Measurements from ENCODE around the gene RCN1. TPM values are rescaled to one million over a fixed set of nuclear protein-coding genes. Genes with fewer than 3 reads are reported as not detected.
"Not testable (repeated sequence)": the region's sequence is repeated elsewhere in the genome, so short reads cannot be mapped to it uniquely, and the experiment has no call there.

Gene RCN1
- total RNA-seq, 1 donor from 2014 or later = 27.6 TPM

DNA sequence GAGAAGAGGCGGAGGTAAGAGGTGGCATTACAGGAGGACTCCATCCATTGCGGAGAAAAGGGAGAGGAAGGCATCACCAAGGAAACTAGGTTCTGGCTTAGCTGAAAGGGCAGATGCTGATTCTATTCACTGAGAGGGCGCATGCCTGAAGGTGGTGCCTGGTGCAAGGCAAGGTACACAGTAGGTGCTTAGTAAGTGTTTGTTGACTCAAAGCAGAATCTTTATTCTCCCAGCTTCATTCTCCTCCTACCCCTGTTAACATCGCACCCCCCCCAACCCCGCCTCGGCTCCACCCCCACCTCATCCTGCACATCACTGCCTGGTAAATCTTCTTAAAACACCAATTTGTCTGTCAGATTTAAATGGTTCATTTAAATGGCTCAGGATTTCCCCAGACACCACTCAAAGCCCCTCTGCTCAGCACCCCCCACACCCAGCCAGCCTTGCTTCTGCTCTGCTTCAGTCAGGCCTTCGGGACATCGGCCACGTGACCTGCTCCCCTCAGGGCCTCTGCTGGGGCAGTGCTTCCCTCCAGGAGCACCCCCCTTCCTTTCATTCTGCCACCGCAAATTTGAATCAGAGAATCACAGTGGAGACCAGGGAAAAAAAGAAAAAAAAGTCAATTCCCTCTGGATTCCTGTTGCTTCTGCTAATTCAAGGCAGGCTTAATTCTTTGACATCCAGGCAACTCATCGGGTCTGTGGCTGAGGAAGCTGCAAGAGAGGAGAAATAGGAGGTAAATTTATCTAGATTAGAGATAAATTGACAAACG, 17.8 kb upstream of the RCN1 start:
- DNase-seq (no peak), ATAC-seq (no peak)
- intact Hi-C loops (cut with micrococcal nuclease) = no loop called here

DNA sequence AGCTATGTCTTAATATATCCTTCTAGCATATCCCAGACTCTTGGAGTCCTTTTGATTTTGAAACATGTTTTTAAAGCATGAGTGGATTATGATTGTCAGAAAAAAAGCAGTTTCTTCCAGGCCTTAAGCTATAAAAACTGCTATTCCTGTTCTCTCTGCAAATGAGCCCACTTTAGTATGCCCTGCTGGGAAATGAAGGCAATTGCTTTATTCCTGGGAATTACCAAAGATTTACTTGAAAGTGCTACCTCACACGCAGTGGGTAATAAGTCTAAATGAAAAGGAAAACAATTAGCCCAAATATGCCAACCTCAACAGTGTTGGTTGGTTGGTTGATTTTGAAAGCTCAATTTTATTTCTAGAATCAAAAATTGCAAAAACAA, 17.2 kb upstream of the RCN1 start:
- no peak for DNase-seq
- ATAC-seq = no peak
- intact Hi-C loops (cut with micrococcal nuclease) = no loop called here

DNA sequence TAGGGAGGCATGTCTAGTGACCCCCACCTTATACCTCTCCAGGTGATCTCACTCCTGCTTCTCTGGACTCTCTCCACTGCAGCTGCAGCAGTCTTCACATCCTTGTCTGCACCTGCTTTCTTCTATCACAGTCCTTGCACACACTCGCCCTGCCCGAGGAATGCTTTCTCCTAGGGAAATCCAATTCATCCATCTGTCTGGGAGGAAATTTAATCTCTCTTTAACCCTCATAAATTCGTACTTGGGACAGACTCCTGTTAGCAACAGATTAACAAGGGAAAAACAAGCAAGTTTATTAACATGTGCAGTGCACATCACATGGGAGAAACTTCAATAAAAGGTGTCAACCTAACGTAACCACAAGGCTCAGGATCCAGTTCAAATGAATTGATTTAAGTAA, 11.3 kb upstream of the RCN1 start:
- intact Hi-C loops (cut with micrococcal nuclease) = no loop called here
- ATAC-seq (no peak), DNase-seq (no peak)

DNA sequence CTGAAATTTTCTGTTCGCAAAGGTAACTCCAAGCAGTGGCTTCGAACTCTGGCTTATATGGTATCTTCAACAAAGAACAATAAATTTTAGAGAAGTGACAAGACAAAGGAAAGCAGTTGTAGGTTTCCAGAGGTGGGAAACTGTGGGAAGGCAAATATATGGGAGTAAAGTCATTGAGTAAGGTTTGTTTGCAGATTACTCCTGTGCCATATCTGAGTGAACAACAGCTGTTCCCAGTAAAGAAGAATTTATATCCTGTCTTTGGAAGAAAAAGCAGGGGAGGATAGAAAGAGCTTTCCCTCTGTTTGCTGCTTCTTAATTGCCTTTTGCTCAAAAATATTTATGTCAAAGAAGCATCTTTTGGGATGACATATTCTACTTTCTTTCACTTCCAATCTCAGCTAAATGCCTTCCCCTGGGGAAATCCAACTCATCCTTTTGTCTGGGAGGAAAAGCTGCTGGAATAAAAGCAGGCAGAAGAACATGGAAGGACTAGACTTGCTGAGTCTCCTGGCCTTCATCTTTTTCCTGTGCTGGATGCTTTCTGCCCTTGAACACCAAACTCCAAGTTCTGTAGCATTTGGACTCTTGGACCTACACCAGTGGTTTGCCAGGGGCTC, 10.4 kb upstream of the RCN1 start:
- ATAC-seq = no peak
- intact Hi-C loops (cut with micrococcal nuclease) = no loop called here
- no peak for DNase-seq

DNA sequence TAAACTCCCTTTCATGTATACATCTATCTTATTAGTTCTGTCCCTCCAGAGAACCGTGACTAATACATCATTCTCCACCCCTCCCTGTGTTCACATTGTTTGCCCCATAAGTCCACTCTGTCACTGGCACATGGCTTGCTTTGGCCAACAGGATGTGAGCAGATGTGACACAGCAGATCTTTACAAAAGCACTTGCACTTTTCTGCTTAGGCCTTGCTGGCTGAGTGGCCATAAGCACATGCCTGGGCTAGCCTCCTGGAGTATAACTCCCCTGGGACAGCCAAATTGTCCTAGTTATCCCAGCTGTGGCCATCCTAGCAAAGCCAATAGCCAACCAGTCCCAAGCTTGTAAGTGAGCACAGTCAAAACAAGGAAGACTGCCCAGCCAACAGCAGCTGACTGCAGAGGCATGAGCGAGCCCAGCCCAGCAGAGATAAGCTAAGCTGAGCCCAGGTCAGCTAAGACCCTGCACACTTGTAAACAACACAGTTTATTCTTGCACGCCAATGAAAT, 9.7 kb upstream of the RCN1 start:
- intact Hi-C loops (cut with micrococcal nuclease) = no loop called here
- peak; percentile 37 for DNase-seq
- peak; percentile 89 for ATAC-seq

DNA sequence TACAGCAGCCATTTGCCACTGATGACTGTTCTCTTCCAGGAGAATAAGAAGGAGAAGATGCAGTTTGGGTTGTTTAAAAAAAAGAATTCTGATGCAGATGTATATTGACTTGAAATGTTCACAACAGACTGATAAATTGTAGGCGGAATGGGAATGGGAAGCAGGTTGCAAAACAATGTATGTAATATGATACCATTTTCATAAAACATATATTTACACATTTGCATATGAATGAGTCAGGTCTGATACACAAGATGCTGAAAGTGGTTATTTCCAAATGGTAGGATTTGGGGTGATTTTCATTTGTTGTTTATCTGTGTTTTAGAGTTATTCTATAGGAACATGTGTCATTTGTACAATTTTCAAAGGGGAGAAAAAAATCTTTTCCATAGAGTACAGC, 9.0 kb upstream of the RCN1 start:
- no peak for DNase-seq
- ATAC-seq = no peak
- intact Hi-C loops (cut with micrococcal nuclease) = no loop called here

DNA sequence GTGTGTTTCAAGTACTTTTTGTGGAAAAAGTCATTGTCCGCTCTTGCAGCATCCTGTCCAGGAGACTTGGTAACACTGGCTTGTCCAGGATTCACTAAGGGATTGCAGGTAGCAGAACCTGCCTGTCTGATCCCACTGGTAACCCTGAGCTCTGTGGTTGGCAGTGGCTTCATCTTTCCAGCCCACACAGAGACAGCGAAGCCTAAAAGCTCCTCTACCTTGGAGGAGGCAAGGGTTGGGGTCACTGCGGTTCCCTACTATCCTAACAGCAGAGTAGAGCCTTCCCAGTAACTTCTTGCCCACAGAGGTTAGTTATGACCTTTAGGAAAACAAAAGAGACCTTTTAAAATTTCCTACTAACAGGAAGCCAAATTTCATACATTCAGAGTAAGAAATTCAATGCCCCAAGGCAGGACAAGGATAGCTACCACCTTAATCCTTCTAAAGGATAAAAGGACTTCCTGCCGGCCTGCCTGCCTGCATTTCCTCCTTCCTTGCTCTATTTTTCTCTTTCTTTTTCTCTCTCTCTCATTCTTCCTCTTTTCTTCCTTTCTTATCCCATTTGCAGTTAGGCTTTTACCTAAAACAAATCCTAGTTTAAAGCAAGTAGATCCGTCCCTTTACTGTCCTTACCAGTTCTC, 8.4 kb upstream of the RCN1 start:
- DNase-seq (no peak), ATAC-seq (no peak)
- intact Hi-C loops (cut with micrococcal nuclease) = no loop called here

DNA sequence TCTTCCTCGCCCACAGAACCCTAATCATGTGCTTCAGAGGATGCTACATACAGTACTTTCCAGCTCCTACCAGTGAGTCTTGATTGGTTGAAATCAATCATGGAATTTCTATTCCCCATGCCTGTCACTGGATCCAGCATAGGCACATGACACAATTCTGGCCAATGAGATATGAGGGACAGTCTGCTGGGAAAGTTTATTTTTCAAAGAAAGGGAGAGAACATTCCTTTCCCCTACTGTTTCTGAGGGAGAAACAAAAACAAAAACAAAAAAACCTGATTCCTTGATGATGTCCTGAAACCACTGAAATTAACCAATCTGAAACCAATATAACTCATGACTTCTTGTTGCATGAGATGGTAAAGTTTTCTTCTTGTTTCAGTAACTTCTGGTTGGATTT, 3.3 kb upstream of the RCN1 start:
- no peak for ATAC-seq
- intact Hi-C loops (cut with micrococcal nuclease) = no loop called here

DNA sequence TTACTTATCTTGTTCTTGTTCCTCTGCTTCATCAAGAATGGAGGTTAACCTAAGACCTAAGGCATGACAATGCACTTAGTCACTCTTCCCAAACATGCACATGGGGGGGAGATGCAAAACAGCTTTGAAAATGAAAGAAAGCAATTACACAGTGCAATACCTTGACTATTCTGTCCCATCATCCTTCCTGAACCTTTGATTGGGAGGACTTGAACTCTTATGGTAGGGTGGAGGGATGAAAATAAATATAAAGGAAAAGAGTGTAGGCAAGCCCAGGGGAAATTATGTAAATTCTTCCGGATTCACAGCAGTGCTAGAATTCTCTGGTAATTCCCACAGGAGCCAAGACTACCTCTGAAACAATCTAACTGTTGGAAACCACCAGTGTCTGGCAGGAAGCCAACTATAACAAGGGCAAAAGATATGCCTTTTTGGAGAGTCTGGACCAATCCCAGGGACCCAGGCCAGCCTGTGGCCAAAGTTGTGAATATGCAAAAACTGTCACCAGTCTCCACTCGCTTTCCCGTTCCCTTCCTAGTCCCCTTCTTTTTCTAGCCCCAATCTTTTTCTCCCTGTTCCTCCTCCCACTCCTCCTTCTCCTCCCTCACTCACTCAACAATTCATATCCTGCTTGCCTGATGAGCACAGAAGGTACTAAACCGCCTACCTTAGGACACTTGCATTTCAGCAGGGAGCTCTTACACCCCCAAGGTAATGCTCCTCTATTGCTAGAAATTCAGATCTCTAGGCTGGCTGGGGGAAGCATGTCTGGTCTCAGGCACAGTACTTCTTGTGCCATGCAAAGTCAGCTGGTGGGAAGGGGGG, 2.5 kb upstream of the RCN1 start:
- peak; percentile 60 for DNase-seq
- peak; percentile 23 for ATAC-seq
- intact Hi-C loops (cut with micrococcal nuclease) = no loop called here

More for the DNA sequence above, 3.3 kb upstream of the RCN1 start:
- no peak for DNase-seq

DNA sequence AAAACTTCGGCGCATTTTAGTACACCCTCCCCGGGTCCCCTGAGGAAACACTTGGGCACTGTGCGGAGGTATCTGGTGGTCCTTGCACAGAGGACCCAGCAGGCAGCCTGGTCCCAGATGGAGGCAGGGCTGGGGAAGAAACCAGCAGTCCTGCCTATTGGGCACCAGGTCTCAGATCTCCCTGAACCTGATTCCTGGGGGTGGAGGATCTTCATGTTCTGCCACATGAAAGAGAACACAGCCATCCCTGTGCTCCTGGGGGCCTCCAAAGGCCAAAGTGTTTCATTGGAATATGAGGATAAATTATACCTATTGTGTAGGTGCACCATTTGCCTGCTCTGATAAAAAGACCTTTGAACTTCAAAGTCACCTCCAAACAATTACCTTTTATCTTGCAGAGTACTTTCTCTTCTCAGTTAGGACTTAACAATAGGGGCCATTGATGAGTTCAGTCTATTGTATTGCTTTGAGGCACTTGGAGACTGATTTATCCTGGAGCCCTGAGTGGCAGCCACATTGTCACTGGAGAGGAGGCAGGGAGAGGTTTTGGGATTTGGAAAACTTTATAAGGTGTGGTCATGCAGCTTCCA, 1.8 kb downstream of the RCN1 start:
- intact Hi-C loops (cut with micrococcal nuclease) = no loop called here

DNA sequence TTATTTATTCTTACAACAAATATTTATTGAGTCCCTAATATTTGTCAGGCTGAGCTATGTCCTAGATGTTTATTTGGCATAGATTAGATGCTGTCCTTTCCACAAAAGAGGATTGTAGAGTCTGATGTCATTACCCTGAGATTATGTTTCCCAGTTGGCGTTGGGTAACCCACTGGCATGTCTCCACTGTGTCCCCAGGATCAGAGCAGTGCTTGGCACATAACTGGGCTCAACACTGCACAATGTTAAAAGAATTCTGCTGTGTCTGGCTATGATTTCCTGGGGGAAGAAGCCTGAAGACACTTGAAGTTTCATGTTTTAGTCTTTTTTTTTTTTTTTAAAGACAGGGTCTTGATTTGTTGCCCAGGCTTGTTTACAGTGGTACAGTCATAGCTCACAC, 4.0 kb downstream of the RCN1 start:
- intact Hi-C loops (cut with micrococcal nuclease) = no loop called here
- ATAC-seq (no peak), DNase-seq (no peak)

More for the DNA sequence above, 1.8 kb downstream of the RCN1 start:
- DNase-seq (no peak), ATAC-seq (no peak)

DNA sequence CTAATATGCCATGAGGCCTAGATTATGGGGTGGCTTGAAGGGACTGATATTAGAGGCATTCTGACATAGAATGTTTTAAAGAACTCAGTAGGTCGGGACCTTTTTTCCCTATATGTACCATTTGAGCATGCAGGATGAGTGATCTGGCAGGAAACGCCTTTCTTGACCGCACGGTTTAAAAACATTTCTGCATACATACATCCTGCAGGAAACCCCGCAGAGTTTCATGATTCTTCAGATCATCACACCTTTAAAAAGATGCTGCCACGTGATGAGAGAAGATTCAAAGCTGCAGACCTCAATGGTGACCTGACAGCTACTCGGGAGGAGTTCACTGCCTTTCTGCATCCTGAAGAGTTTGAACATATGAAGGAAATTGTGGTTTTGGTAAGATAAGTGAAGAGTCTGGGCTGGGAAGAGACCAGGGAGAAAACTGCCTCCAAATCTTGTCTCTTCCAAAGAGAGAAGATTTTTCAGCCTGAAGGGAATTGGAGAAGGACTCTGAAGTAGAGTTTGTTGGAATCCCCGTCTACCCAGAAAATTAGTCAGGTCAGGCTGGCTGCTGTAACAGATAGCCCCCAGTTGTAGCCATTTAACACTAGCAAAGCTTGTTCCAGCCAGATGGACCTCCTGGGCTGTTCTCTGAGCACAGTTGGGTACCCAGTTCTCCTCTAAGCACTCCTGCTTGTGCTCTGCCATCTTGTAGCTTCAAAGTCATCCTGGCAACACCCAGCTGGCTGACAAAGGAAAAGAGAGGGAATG, 7.4 kb downstream of the RCN1 start:
- ATAC-seq (no peak), DNase-seq (no peak)
- intact Hi-C loops (cut with micrococcal nuclease) = no loop called here

DNA sequence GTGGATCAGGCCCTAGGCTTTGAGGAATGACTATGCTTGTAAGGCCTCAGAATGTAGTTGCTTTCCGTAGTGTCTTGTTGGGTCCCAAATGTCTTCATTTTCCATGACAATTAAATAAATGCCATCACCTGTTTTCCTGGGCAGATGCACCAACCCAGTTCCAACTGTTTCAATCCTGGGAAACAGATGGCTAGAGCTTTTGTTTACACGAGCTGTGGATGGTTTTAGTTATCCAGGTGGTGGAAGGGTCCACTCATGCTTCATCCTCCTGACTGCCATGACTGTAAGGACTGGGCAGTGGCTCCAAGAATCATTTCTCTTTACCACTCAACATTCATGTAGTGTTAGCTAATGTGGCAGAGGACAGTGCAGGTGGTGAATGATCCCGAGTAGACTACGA, 8.6 kb downstream of the RCN1 start:
- intact Hi-C loops (cut with micrococcal nuclease) = no loop called here
- ATAC-seq (no peak), DNase-seq (no peak)

DNA sequence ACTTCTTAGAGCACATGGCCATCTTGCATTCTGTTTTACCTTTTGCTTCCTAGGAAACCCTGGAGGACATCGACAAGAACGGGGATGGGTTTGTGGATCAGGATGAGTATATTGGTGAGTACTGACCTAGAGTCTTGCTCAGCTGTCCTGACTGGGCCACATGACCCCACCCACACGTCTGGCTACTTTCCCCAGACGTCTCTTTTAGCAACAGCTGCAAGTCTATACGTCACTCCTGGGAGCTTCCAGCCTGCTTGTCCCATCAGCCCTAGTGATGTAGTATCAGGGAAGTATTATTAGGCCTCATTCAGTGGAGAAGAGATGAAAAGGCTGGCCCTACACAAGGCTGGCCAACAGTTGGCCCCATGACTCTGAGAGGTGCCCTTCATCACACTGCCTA, 9.6 kb downstream of the RCN1 start:
- peak; percentile 41 for ATAC-seq
- peak; percentile 34 for DNase-seq
- intact Hi-C loops (cut with micrococcal nuclease) = no loop called here

DNA sequence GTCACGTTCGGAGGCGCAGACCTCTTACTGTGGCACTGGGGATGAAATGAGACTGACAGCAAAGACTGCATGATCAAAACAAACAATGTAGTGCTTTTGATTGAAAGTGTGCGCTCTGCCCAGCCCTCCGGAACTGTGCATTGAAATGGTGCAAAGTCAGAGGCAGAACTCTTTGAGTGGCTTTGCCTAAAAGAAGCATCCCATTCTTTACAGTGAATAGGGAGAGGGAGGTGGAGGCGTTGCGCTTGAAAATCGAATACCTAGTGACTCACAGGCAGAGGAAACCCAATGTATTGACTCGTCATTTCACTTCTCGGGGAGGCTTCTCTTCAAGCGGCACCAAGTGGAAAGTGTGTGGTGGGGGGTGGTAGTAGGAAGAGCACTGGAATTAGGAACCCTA, 10.9 kb downstream of the RCN1 start:
- ATAC-seq = no peak

DNA sequence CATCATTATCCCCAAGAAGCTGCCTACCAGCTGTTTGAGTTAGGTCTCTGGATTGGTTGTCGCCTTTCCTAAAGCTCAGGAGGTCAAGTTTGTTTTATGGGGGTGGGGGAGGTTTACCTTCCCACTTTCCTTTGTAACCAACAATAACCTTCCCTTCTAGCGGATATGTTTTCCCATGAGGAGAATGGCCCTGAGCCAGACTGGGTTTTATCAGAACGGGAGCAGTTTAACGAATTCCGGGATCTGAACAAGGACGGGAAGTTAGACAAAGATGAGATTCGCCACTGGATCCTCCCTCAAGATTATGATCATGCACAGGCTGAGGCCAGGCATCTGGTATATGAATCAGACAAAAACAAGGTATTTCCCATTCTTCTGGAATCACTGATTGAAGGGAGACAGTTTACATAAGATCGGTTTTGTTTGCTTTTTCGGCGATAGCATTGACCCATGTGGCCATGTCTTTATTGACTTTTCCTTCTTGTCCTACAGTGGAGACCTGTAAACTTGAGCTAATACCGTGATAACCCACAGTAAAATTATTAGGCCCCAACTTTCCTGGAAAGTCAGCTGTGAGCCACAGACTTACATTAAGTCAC, 12.3 kb downstream of the RCN1 start:
- ATAC-seq = peak; percentile 75
- DNase-seq; intact Hi-C loops (cut with micrococcal nuclease): not testable (repeated sequence)

More for the DNA sequence above, 10.9 kb downstream of the RCN1 start:
- intact Hi-C loops (cut with micrococcal nuclease) = no loop called here
- no peak for DNase-seq

DNA sequence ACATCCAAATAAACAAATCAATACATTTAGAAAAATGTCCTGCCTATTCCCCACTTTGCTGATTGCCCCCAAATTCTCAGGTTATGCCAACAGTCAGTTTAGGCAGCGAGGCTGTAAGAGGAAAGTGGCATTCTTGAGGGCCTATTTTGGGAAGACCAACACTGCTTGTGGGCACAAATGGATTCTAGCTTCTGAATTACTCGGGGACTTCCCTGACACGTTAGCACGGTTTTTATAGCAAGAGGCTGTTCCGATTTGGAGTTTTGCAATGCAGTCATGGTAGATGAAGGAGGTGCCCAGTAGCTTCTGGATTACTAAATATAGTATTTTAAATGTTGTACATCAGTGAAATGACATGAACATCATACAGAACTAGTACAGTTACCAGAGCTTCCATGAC, 13.1 kb downstream of the RCN1 start:
- no peak for DNase-seq
- intact Hi-C loops (cut with micrococcal nuclease) = no loop called here
- no peak for ATAC-seq

DNA sequence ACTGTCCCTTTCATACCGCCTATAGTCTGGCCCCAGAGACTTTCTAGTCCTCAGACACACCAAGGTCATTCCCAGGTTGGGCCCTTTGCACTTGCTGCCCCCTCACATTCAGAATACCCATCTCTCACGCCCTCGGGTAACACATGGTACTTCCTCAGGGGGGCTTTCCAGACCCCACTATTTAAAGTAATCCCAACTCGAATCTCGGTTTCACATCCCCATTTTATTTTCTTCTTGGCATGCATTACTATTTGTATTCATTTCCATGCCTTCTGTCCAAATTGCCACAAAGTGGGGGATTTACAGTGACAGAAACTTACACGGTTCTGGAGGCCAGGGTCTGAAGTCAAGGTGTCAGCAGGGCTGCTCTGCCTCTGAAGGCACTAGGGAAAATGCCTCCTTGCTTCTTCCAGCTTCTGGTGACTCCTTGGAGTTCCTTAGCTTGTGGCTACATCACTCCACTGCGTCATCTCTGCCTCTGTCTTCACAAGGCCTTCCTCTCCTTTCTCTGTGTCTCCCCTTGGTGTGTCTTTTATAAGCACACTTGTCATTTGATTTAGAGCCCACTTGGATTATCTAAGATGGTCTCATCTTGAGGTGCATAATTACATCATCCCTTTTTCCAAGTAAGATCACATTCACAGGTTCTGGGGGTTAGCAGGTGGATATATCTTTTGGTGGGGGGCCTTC, 15.1 kb downstream of the RCN1 start:
- intact Hi-C loops (cut with micrococcal nuclease) = no loop called here
- DNase-seq (no peak), ATAC-seq (no peak)

Data from left ventricle myocardium superior (tissue), 1 donor.